ENCODE data around the gene C2orf69.

GRCh38 chr2:199936554-199936953, 25.5 kb downstream of the C2orf69 start:
- TF ChIP-seq CTCF (IDR thresholded peaks at IDR 0.05; ENCODE audit: insufficient read depth, low read length, poor library complexity, severe bottlenecking) (no peak), EZH2phosphoT487 (conservative IDR thresholded peaks at IDR 0.05; ENCODE audit: low read length) (no peak)

Data from SU-DHL-6 (cell line).